Activated CD4-positive, alpha-beta T cell treated with anti-CD3 and anti-CD28 coated beads, Interleukin-2, amount 50 U/mL, for 1 hour (primary cell): ENCODE measurements around the gene NDFIP2.
"Not testable (repeated sequence)": the region's sequence is repeated elsewhere in the genome, so short reads cannot be mapped to it uniquely, and the experiment has no call there.

ENCODE experiments used
- DNase-seq: peaks from one replicate; pipeline ENCODE4 v3.0.0-alpha.2; 2020

NDFIP2 gene

GRCh38 chr13:79541426-79542049, 60.6 kb downstream of the NDFIP2 start:
- DNase-seq: no peak

GRCh38 chr13:79543883-79544282, 62.9 kb downstream of the NDFIP2 start:
- no peak for DNase-seq

DNA sequence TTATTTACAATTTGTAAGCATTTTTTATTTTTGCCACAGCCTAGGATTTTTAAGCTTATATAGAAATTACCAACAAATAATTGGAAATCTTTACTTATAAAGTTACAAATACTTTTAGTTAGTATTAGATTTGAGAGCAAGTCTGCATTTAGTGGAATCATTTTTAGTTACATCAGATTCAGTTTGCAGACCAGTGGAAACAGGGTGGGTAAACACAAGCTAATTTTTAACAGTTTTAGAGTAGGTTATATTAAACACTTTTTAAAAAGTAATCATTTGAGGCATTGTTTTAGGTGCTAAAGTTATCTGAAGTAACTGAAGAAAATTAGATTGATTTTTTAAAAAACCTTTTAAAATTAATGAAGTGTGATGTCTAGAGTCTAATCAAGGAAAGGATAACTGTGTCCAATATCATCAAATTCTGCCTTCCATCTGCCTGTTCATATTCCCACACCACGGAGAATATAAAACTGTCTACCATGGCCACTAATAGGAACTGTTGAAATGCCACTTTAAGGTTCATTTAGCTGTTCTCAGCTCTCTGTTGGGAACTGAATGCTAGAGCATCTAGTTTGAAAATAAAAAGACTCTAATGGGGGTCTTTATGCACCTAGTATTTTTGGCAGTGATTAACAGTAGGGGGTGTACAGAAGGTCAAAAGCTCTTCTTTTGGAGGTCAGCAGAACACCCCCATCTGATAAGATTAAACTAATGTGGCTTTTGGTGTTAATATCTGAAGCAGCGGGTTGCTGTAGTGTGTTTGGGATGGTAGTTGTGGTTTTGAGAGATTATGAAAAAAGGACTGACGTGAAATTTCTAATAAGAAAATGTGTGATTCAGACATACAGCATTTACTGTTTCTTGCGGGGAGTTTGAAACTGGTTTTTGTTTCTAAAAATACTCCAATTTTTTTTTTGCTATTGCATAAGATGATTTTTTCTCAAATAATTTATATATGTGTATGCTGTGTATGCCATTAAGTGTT, 66.5 kb downstream of the NDFIP2 start:
- no peak for DNase-seq

GRCh38 chr13:79548902-79549301, 67.9 kb downstream of the NDFIP2 start:
- no peak for DNase-seq

DNA sequence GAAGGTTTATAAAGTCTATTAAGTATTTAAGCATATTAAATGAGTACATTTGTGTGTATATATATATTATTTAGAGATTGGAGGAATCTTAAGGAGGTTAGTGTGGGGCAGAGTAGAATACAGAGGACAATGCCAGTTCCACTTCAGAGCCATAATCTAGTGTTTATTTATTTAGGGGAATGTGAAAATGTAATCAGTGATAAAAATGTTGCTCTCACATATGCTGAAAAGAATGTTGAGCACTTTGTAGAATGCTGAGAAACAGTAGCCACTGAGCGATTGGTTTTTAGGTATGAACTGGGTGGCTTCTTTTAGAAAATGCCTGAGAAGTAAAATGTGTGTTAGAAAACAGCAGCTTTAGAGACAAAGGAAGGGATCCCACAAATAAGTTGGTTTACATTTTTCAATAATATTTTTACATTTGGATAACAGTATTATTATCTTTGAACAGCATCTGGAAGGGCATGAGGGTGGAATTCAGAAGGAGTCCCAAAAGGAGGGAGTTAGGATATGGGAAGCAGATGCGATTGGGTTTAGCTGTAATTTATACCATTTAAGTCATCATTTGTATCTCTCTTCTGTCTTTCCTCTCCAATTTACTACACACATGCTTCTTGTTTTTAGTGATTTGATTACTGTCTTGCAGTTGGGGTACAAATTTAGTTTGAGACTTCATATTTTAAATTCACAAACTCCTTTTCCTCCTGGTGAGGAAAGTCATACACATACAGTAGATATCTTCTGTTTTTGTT, 68.6 kb downstream of the NDFIP2 start:
- DNase-seq: no peak

DNA sequence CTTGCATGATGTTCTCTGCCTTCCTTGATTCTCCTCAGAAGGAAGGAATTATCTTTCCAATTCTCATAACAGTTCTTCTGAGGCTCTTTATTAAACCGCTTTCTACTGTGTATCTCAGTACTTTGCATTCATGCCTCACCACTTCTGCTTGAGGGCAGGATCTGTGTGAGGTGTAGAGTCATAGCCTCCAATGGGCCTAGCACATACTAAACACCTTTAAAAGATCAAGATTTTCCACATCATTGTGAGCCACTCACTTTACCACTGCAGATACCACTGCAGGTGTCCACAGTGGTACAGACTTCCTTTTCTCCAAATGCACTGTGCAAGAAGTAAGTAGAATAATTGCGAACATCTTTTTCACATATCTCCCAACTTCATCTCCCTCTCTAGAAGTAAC, 76.7 kb downstream of the NDFIP2 start:
- DNase-seq: no peak

GRCh38 chr13:79560954-79561353, 80.0 kb downstream of the NDFIP2 start:
- DNase-seq: no peak

DNA sequence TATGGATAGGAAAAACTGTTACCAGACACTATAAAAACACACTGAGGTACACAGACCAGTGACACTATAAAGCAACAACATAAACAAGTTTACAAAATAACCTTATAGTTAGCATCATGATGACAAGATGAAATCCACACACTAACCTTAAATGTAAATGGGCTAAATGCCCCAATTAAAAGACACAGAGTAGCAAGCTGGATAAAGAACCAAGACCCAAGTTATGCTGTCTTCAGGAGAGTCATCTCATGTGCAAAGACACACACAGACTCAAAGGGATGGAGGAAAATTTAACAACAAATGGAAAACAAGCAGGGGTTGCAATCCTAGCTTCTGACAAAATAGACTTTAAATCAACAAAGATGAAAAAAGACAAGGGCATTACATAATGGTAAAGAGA, 81.6 kb downstream of the NDFIP2 start:
- DNase-seq: no peak

GRCh38 chr13:79566118-79566517, 85.2 kb downstream of the NDFIP2 start:
- no peak for DNase-seq

- no peak for DNase-seq
Observed at GRCh38 chr13:79571147-79571546, 90.2 kb downstream of the NDFIP2 start.

DNA sequence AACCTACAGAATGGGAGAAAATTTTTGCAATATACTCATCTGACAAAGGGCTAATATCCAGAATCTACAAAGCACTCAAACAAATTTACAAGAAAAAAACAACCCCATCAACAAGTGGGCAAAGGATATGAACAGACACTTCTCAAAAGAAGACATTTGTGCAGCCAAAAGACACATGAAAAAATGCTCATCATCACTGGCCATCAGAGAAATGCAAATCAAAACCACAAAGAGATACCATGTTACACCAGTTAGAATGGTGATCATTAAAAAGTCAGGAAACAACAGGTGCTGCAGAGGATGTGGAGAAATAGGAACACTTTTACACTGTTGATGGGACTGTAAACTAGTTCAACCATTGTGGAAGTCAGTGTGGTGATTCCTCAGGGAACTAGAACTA, 92.9 kb downstream of the NDFIP2 start:
- not testable (repeated sequence) for DNase-seq

GRCh38 chr13:79581870-79582315, 100.9 kb downstream of the NDFIP2 start:
- no peak for DNase-seq

DNA sequence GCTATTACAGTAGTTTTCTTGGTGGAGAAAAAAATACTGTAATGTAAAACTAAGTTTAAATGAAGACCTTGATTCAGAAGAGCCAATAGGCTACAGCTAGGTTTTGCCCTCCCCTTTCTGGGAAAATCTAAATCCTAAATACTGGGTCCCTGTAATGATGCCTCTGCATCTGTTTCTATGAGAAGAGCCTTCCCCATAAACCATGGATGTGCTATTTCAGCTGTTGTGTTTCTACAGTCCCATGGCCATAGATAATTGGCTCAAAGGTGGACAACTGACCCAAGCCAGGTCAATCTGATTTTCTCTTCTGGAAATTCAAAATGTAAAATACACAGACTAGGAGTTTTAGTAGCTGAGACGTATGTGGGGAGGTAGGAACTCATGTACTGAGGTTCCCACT, 101.9 kb downstream of the NDFIP2 start:
- DNase-seq: no peak

GRCh38 chr13:79585033-79585432, 104.1 kb downstream of the NDFIP2 start:
- no peak for DNase-seq

DNA sequence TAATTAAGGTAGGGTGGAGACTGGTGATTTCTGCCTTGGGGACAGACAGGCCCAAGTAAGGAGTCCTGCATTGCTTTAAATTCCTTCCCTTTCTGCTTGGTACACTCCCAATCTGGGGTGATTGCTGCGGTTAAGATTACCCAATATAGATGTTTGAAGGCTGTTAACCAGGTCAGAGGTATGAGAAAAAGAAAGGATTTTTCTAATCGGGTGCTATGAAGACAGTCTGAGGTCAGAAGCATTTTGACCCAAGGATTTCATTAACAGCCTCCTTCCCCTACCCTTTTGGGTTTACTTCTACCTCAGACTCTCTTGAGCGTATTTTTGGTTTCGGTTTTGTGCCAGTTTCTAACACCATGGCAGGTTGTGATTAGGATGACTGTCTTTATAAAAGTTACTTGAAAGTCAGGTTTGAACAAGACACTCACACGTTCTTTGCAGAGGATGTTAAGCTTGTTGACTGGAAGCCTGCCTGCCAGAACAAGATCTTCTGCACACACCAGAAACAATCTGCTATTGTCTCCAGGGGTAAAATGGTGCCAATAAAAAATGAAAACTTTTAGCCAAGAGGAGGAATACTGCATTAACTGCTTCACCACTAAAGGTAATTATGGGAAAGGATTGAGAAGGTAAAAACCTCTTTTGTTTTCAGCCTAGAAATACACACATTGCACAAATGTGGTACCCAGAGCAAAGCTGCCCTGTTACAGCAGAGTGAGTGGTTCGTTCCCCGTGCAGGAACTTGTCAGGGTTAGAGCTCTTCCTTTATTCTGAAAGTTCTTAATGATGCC, 108.8 kb downstream of the NDFIP2 start:
- no peak for DNase-seq

DNA sequence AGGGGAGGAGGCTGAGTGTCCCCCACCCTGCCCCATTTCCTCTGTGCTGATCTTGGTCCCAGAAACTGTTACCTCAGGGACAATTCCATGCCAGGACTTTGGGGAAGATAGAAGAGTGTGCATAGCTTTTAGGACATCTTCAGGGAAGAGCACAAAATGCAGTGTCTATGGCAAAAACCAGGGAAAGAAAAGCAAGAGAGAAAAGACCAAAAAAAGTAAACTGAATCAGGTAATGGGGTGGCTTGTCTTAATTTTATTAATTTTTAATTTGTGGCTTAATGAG, 109.4 kb downstream of the NDFIP2 start:
- DNase-seq: no peak

GRCh38 chr13:79591493-79591892, 110.5 kb downstream of the NDFIP2 start:
- no peak for DNase-seq

GRCh38 chr13:79593121-79593520, 112.2 kb downstream of the NDFIP2 start:
- DNase-seq: no peak

GRCh38 chr13:79593641-79594275, 112.8 kb downstream of the NDFIP2 start:
- DNase-seq: no peak

GRCh38 chr13:79600146-79600545, 119.2 kb downstream of the NDFIP2 start:
- not testable (repeated sequence) for DNase-seq

DNA sequence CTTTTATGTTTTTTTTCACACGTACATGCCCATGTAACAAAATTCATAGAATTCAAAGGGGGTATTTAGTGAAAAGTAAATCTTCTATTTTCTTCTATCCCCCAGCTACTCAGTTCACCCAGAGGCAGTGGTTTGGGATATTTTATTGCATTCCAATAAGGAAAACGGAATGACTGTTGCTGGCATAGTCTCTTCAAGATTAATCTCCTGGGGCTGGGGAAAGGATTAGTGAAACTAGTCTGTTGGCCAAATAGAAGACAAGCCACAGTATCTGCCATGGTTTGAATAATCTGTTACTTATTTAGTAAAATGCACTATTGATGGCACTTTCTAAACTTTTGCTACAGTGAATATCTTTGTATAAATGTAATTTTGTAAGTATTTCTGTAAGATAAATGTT, 122.0 kb downstream of the NDFIP2 start:
- DNase-seq: no peak

- DNase-seq: no peak
Observed at GRCh38 chr13:79604752-79605151, 123.8 kb downstream of the NDFIP2 start.
